ENCODE data around the gene PTPRM. TPM values are rescaled to one million over a fixed set of nuclear protein-coding genes. Genes with fewer than 3 reads are reported as not detected.

Gene PTPRM
- total and polyA plus RNA-seq, 12 donors = 31.7 to 116 (median 61.2) TPM

DNA sequence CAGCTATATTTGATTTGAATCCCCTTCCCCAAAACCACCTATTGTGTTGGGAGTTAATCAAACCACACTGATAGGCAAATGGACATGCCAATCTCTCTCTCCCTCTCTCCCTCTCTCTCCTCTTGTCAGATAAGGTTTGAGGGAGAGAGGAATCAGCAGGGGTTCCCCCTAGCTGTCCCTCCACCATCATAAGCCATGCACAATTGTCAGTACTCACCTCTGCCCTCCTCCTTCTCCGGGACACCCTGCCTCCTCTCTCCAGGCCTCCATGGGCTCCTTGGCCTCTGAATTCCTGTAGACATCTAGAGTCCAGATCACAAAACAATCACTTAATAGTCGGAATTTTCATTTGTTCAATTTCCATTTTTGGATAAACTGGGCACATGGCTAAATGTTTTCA is 798.4 kb downstream of the PTPRM start:
- peaks cover 11 to 12% of the 10 kb centered on the region in 2 donors for H3K4me1 ChIP-seq (replicated peaks in 1 of 2)
- no peaks in the 10 kb centered on the region for H3K36me3 ChIP-seq (replicated peaks in 1 of 2)
- DNase-seq = no peak
- 93 to 100% (median 96%) methylated on average over 2 of the region's 2 CpGs for WGBS, 4 donors
- H3K4me3 ChIP-seq = no peak overlapping the region
- no peaks in the 10 kb centered on the region for H3K9me3 ChIP-seq (replicated peaks in 1 of 3)
- no peaks in the 10 kb centered on the region for H3K27me3 ChIP-seq
- intact Hi-C loops (cut with DNase I) = no loop called here
- TF ChIP-seq, protein P1, sequence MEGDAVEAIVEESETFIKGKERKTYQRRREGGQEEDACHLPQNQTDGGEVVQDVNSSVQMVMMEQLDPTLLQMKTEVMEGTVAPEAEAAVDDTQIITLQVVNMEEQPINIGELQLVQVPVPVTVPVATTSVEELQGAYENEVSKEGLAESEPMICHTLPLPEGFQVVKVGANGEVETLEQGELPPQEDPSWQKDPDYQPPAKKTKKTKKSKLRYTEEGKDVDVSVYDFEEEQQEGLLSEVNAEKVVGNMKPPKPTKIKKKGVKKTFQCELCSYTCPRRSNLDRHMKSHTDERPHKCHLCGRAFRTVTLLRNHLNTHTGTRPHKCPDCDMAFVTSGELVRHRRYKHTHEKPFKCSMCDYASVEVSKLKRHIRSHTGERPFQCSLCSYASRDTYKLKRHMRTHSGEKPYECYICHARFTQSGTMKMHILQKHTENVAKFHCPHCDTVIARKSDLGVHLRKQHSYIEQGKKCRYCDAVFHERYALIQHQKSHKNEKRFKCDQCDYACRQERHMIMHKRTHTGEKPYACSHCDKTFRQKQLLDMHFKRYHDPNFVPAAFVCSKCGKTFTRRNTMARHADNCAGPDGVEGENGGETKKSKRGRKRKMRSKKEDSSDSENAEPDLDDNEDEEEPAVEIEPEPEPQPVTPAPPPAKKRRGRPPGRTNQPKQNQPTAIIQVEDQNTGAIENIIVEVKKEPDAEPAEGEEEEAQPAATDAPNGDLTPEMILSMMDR (IDR thresholded peaks at IDR 0.05) = no peak
- TF ChIP-seq POLR2A (IDR thresholded peaks at IDR 0.05) = no peak
- H3K27ac ChIP-seq = no peak overlapping the region

GRCh38 chr18:8366070-8366469 is 799.0 kb downstream of the PTPRM start:
- Histone ChIP-seq H3K9me3 (replicated peaks in 1 of 3) (no peaks in the 10 kb centered on the region), H3K36me3 (replicated peaks in 1 of 2) (no peaks in the 10 kb centered on the region), H3K4me3 (no peak overlapping the region), H3K27me3 (no peaks in the 10 kb centered on the region), H3K4me1 (replicated peaks in 1 of 2) (peaks cover 11 to 12% of the 10 kb centered on the region in 2 donors), H3K27ac (no peak overlapping the region)
- no peak for DNase-seq
- TF ChIP-seq, protein P1 (IDR thresholded peaks at IDR 0.05) = no peak
- intact Hi-C loops (cut with DNase I) = no loop called here
- 82 to 92% (median 90%) methylated on average over 3 to 5 of the region's 5 CpGs for WGBS, 4 donors

- no peaks in the 10 kb centered on the region for H3K27me3 ChIP-seq
- H3K9me3 ChIP-seq (replicated peaks in 1 of 3) = no peaks in the 10 kb centered on the region
- H3K27ac ChIP-seq = no peak overlapping the region
- H3K36me3 ChIP-seq (replicated peaks in 1 of 2) = no peaks in the 10 kb centered on the region
- H3K4me1 ChIP-seq (replicated peaks in 1 of 2) = peaks cover 11 to 12% of the 10 kb centered on the region in 2 donors
- intact Hi-C loops (cut with DNase I) = no loop called here
- no peak overlapping the region for H3K4me3 ChIP-seq
- DNase-seq = peak in 1 of 7 donors; percentile 75
- 59 to 70% (median 67%) methylated on average over 12 to 16 of the region's 16 CpGs for WGBS, 4 donors
- TF ChIP-seq, protein P1 (IDR thresholded peaks at IDR 0.05) = no peak
- no peak for TF ChIP-seq POLR2A (IDR thresholded peaks at IDR 0.05)
Measured at GRCh38 chr18:8366656-8367055, 799.5 kb downstream of the PTPRM start.

- peak overlapping the region in 2 of 4 donors; percentile 33 to 51 for H3K4me3 ChIP-seq
- H3K36me3 ChIP-seq (replicated peaks in 1 of 2) = no peaks in the 10 kb centered on the region
- peak in 6 of 7 donors; percentile 34 to 61 (median 46) for DNase-seq
- WGBS, 4 donors = 4 to 21% (median 6%) methylated on average over 16 to 47 of the region's 47 CpGs
- TF ChIP-seq, protein P1 (IDR thresholded peaks at IDR 0.05) = peak; percentile 16 to 56 (median 42)
- no peak for TF ChIP-seq POLR2A (IDR thresholded peaks at IDR 0.05)
- no peaks in the 10 kb centered on the region for H3K9me3 ChIP-seq (replicated peaks in 1 of 3)
- peaks cover 11 to 12% of the 10 kb centered on the region in 2 donors for H3K4me1 ChIP-seq (replicated peaks in 1 of 2)
- H3K27ac ChIP-seq = peak overlapping the region in 1 of 5 donors; percentile 14
- intact Hi-C loops (cut with DNase I) = no loop called here
- no peaks in the 10 kb centered on the region for H3K27me3 ChIP-seq
Measured at GRCh38 chr18:8367217-8367988, 800.3 kb downstream of the PTPRM start.
